Adrenal gland (tissue), 5 donors: Measurements from ENCODE around the gene SMCR8.

Experiments used
- POLR2A ChIP-seq, 2 donors: fragments of 450-650 bp; IDR thresholded peaks; one replicate each; pipeline ENCODE4 v1.6.1; 2017; ENCODE audit warnings: antibody characterized with exemption in 2 of 2, mild to moderate bottlenecking in 2 of 2, moderate library complexity in 1 of 2
- TF ChIP-seq, protein P1 (sequence below), 6 experiments: fragments of 450-650 bp in 4 of 6; fragments of 200-600 bp in 2 of 6; sonication (generic) in 1 of 6; IDR thresholded peaks; 1 replicate in 5 of 6; 2 replicates in 1 of 6; pipeline versions ENCODE4 v1.5.1 to v1.8.0; 2016 to 2021; ENCODE audit warnings: antibody characterized with exemption in 6 of 6, mild to moderate bottlenecking in 2 of 6, moderate library complexity in 1 of 6
- donor health status: DM: no; HTN: no; CAD: no.

DNA sequence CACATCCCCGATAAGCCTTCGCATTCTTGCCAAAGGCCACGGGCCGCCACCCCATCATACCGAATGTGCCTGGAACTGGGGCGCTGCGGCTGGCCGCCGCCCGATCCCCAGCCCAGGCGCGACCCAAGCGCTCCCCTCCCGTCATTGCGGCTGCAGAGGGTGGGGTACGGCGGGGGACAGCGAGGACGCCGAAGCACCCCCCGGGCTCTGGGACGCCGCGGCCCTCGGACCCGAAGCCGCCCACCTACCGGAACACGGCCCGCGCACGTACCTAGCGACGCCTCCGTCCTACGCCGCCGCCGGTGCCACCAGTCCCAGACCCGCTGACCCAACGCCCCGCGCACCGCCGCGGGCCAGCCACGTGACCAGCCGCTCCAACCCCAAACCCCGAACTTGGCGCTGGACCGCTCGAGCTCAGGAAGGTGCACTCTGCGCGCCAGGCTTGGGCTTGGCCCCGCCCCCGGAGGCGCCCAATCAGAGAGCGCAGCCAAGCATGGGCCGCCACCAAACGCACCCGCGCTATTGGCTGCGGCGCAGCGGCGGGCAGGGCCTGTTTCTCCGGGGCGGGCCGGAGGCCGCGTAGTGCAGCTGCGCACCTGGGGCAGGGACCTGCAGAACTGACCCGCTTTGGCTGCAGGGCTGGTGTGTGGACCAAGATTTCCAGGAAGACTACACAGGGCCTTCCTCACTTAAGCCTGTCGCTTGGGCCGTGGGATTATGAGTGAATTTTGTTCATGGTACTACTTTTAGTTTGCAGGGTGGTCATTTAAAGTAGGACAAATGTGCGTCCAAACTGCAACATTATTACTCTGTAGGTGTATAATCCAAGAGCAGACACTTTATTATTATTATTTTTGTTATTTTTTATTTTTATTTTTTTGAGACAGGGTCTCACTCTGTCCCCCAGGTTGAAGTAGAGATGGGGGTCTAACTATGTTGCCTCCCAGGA lies 48.3 kb downstream of the SMCR8 start, which contains the start of gene SHMT1:
- TF ChIP-seq, protein P1, sequence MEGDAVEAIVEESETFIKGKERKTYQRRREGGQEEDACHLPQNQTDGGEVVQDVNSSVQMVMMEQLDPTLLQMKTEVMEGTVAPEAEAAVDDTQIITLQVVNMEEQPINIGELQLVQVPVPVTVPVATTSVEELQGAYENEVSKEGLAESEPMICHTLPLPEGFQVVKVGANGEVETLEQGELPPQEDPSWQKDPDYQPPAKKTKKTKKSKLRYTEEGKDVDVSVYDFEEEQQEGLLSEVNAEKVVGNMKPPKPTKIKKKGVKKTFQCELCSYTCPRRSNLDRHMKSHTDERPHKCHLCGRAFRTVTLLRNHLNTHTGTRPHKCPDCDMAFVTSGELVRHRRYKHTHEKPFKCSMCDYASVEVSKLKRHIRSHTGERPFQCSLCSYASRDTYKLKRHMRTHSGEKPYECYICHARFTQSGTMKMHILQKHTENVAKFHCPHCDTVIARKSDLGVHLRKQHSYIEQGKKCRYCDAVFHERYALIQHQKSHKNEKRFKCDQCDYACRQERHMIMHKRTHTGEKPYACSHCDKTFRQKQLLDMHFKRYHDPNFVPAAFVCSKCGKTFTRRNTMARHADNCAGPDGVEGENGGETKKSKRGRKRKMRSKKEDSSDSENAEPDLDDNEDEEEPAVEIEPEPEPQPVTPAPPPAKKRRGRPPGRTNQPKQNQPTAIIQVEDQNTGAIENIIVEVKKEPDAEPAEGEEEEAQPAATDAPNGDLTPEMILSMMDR (IDR thresholded peaks at IDR 0.05), result no peak
- TF ChIP-seq POLR2A (IDR thresholded peaks at IDR 0.05), result peak in 1 of 2 donors; percentile 62
